ENCODE data around the gene PTP4A2.

The PTP4A2 gene

GRCh38 chr1:31859044-31859443 is 79.1 kb downstream of the PTP4A2 start:
- no peak for DNase-seq (ENCODE audit: low spot score)

GRCh38 chr1:31857863-31858262 is 80.3 kb downstream of the PTP4A2 start:
- no peak for DNase-seq (ENCODE audit: low spot score)
